PC-9 (cell line): ENCODE results near the gene LCP1. TPM values are rescaled to one million over a fixed set of nuclear protein-coding genes. Genes with fewer than 3 reads are reported as not detected.

Experiments
- BruUV-seq: library from RNA; stranded (reverse); fragments of 400-500 nt; replicated peaks from 2 replicates; lab custom pipeline; 2021; lab: Mats Ljungman, UMichigan
- CTCF ChIA-PET: fragments of 300-600 bp; sonication (Branson Sonifier 250); formaldehyde crosslinking; loops from one replicate; lab custom pipeline; 2022; ENCODE audit warnings: antibody characterized with exemption; lab: Charles Lee
- POLR2A ChIA-PET: fragments of 300-600 bp; sonication (Branson Sonifier 250); formaldehyde crosslinking; loops from one replicate; lab custom pipeline; 2022; ENCODE audit warnings: antibody characterized with exemption; ENCODE audit not compliant: unreplicated experiment; lab: Charles Lee
- DNase-seq, 2 experiments: peaks; one replicate each; pipeline versions ENCODE4 v3.0.0 to v3.0.0-alpha.2; 2015 to 2022; ENCODE audit warnings: mixed read lengths in 1 of 2
- H2AFZ ChIP-seq: fragments of 200-600 bp; sonication (generic); 2 replicates; pipeline ENCODE4 v1.8.1; 2017; ENCODE audit warnings: antibody characterized with exemption
- H3F3A ChIP-seq: fragments of 200-600 bp; sonication (generic); 2 replicates; pipeline ENCODE4 v1.8.1; 2017; ENCODE audit warnings: antibody characterized with exemption, mild to moderate bottlenecking, low read depth; ENCODE audit not compliant: insufficient read depth
- H3K27ac ChIP-seq: fragments of 200-600 bp; sonication (generic); 2 replicates; pipeline ENCODE4 v1.6.1; 2016; ENCODE audit warnings: mixed run types
- H3K27me3 ChIP-seq: fragments of 200-600 bp; sonication (generic); 2 replicates; pipeline ENCODE4 v1.6.1; 2016; ENCODE audit warnings: low read depth, mixed run types; ENCODE audit not compliant: insufficient read depth
- H3K36me3 ChIP-seq: fragments of 200-600 bp; sonication (generic); 2 replicates; pipeline ENCODE4 v1.6.1; 2016; ENCODE audit warnings: low read depth, mixed run types
- H3K4me1 ChIP-seq: fragments of 200-600 bp; sonication (generic); replicated peaks from 2 replicates; pipeline ENCODE4 v1.6.1; 2016; ENCODE audit warnings: mixed run types; ENCODE audit not compliant: insufficient read depth
- H3K4me2 ChIP-seq: fragments of 200-600 bp; sonication (generic); 2 replicates; pipeline ENCODE4 v1.6.1; 2017; ENCODE audit warnings: mixed run types
- H3K4me3 ChIP-seq: fragments of 200-600 bp; sonication (generic); 2 replicates; pipeline ENCODE4 v1.6.1; 2016; ENCODE audit warnings: mixed run types
- H3K79me2 ChIP-seq: fragments of 200-600 bp; sonication (generic); 2 replicates; pipeline ENCODE4 v1.6.1; 2017; ENCODE audit warnings: low read depth, mixed run types
- H3K9me2 ChIP-seq: fragments of 200-600 bp; sonication (generic); 2 replicates; pipeline ENCODE4 v1.8.1; 2017; ENCODE audit warnings: mild to moderate bottlenecking; ENCODE audit not compliant: insufficient read depth
- H3K9me3 ChIP-seq: fragments of 200-600 bp; sonication (generic); 2 replicates; pipeline ENCODE4 v1.8.1; 2016; ENCODE audit warnings: low read depth; ENCODE audit not compliant: insufficient read depth
- H4K20me1 ChIP-seq: fragments of 200-600 bp; sonication (generic); 2 replicates; pipeline ENCODE4 v1.8.1; 2017; ENCODE audit not compliant: insufficient read depth
- CTCF ChIP-seq: fragments of 200-600 bp; sonication (generic); conservative IDR thresholded peaks from 2 replicates; pipeline ENCODE4 v1.6.1; 2017; ENCODE audit warnings: mixed run types, antibody characterized with exemption, mild to moderate bottlenecking, moderate library complexity
- EZH2 ChIP-seq: fragments of 200-600 bp; sonication (generic); IDR thresholded peaks from 2 replicates; pipeline ENCODE4 v1.8.0; 2017; ENCODE audit warnings: antibody characterized with exemption, low read depth
- intact Hi-C: fragments of 100-400 bp; cut with micrococcal nuclease; formaldehyde crosslinking; loops from one replicate; pipeline ENCODE4 v1.10.0; 2022; ENCODE audit not compliant: unreplicated experiment
- total RNA-seq: library from RNA; stranded (reverse); gene quantifications from 2 replicates; pipeline ENCODE4 v1.2.3, GENCODE V29; 2021

The LCP1 gene
- total RNA-seq, 1 experiment from 2014 or later: 197 TPM

DNA sequence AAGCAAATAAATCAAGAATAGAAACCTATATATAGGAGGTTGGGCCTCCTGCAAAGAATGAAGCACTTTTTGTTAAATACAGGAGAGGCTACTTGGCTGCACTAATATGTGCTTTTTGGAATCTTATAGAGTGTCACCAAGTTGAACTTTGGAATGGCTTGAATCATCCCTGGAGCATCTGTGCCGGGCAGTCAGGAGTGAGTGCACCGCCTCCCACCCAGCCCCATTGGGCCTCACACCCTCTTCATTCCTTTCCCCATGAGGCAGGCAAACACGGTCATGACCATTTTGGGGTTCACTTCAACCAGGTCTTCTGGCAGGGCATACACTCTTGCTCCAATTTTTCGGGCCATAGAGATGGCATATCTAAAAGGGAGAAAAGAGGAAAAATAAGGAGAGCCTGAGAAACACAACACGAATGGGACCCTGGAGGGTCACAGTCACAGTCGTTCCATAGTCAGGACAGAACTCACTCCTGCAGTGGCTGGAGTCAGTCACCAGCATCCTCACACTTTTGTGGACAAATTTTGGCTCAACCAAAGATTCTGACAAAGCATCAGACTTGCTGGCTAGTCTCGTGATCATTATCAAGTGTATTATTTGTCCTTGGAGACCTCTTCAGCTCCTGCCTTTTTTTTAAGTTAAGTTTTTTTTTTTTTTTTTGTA lies 54.5 kb downstream of the LCP1 start:
- no TSS peak for BruUV-seq
- Histone ChIP-seq H3K27me3 (no peaks in the 10 kb centered on the region), H3K27ac (no peak overlapping the region), H3K36me3 (peaks cover 14% of the 10 kb centered on the region; the same call in 1 of the 2 replicates), H3K79me2 (no peaks in the 10 kb centered on the region), H3K4me2 (no peak overlapping the region), H3K9me3 (no peaks in the 10 kb centered on the region), H3F3A (peaks cover 14% of the 10 kb centered on the region; the same call in 1 of the 2 replicates), H3K9me2 (no peaks in the 10 kb centered on the region), H4K20me1 (no peaks in the 10 kb centered on the region), H3K4me1 (no peaks in the 10 kb centered on the region), H3K4me3 (no peak overlapping the region), H2AFZ (no peak overlapping the region)
- TF ChIP-seq EZH2 (no peak), CTCF (no peak)
- POLR2A ChIA-PET: no interaction called here
- CTCF ChIA-PET: no interaction called here
- no peak for DNase-seq
- intact Hi-C loops: loop anchor here (10.0 kb wide), 1 partner anchor 163 kb away; no protein-coding TSS in a partner anchor

DNA sequence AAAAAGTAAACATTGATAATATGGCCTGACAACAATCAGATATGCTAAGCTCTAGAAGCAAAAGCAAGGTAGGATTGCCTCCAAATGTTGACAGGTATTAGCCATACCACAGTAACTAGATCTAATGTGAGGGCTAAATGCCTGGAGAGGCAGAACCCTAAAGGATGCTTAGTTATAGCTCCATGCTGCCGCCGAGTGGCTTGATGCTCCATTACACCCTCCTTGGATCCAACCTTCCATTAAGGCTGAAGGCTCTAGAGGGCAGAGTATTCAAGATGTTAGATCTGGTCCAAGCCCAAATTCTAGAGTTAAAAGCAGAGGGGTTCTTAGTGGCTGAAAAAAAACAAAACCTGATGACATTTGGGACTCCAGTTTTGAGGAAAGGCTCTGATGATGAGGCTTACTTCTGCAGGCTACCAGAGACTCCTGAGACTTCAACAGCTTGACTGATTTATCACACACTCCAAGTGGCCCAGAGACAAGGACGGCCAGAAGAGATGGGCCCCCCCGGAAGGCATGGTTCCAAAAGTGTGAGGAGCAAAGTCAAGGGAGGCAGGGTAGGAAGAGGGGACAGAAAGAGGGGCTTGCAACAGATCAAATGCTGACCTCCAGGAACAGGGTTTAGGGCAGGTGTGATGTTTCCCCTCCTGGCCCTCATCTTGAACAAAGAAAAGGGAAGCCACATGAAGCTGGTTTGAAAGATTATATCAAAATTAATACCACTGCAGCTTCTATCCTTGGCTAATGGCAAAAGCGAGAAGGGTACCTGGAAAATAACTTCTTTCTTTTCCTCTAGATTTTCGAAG lies 55.2 kb downstream of the LCP1 start:
- Histone ChIP-seq H3K4me2 (no peak overlapping the region), H3K4me1 (no peaks in the 10 kb centered on the region), H3K9me2 (no peaks in the 10 kb centered on the region), H3K27ac (no peak overlapping the region), H3K9me3 (no peaks in the 10 kb centered on the region), H3K79me2 (no peaks in the 10 kb centered on the region), H3K4me3 (no peak overlapping the region), H3K36me3 (peaks cover 11% of the 10 kb centered on the region; the same call in 1 of the 2 replicates), H3K27me3 (no peaks in the 10 kb centered on the region), H2AFZ (no peak overlapping the region), H3F3A (peaks cover 14% of the 10 kb centered on the region; the same call in 1 of the 2 replicates), H4K20me1 (no peaks in the 10 kb centered on the region)
- no TSS peak for BruUV-seq
- intact Hi-C loops: loop anchor here (1.0 to 10.0 kb wide), 2 partner anchors 162 to 319 kb away; no protein-coding TSS in a partner anchor
- DNase-seq: peak; percentile 41 to 64
- TF ChIP-seq EZH2 (no peak), CTCF (peak; percentile 82)
- POLR2A ChIA-PET: interaction anchor here (0.5 kb wide), 1 partner anchor 14 kb away, joined by 10 read pairs; no protein-coding TSS in a partner anchor
- CTCF ChIA-PET: interaction anchor here (0.6 to 1.3 kb wide), 4 partner anchors 9 to 1153 kb away, joined by 3 to 6 read pairs (median 5); no protein-coding TSS in a partner anchor

GRCh38 chr13:46126056-46126455 lies 55.9 kb downstream of the LCP1 start:
- BruUV-seq: TSS peak; percentile 28
- TF ChIP-seq CTCF: no peak
- Histone ChIP-seq H3K27me3 (no peaks in the 10 kb centered on the region), H3K4me2 (no peak overlapping the region), H3K9me2 (no peaks in the 10 kb centered on the region), H3K79me2 (no peaks in the 10 kb centered on the region), H2AFZ (no peak overlapping the region), H3K27ac (no peak overlapping the region), H3K36me3 (peaks cover 9% of the 10 kb centered on the region; the same call in 1 of the 2 replicates), H3F3A (peaks cover 14% of the 10 kb centered on the region; the same call in 1 of the 2 replicates), H3K9me3 (no peaks in the 10 kb centered on the region), H3K4me3 (no peak overlapping the region), H4K20me1 (no peaks in the 10 kb centered on the region), H3K4me1 (no peaks in the 10 kb centered on the region)
- ChIA-PET CTCF (interaction anchor here (0.6 to 1.3 kb wide), 3 partner anchors 9 to 318 kb away, joined by 4 to 6 read pairs (median 6); no protein-coding TSS in a partner anchor), POLR2A (interaction anchor here (0.5 kb wide), 1 partner anchor 13 kb away, joined by 10 read pairs; no protein-coding TSS in a partner anchor)
- no peak for DNase-seq
- intact Hi-C loops: loop anchor here (1.0 to 10.0 kb wide), 2 partner anchors 161 to 319 kb away; no protein-coding TSS in a partner anchor
